ENCODE data around the gene MAML3.

Gene MAML3

GRCh38 chr4:139900964-139901376, 253.0 kb downstream of the MAML3 start:
- DNase-seq (ENCODE audit: low read depth in 2 of 2) = no peak

- DNase-seq (ENCODE audit: low read depth in 2 of 2) = no peak
Measured at GRCh38 chr4:139899346-139899745, 254.6 kb downstream of the MAML3 start.

GRCh38 chr4:139898293-139898692, 255.7 kb downstream of the MAML3 start:
- no peak for DNase-seq (ENCODE audit: low read depth in 2 of 2)

- no peak for DNase-seq (ENCODE audit: low read depth in 2 of 2)
Measured at GRCh38 chr4:139896091-139896604, 257.8 kb downstream of the MAML3 start.

GRCh38 chr4:139893801-139894200, 260.2 kb downstream of the MAML3 start:
- no peak for DNase-seq (ENCODE audit: low read depth in 2 of 2)

- no peak for DNase-seq (ENCODE audit: low read depth in 2 of 2)
Measured at GRCh38 chr4:139892973-139893736, 260.8 kb downstream of the MAML3 start.

GRCh38 chr4:139890816-139891215, 263.2 kb downstream of the MAML3 start:
- DNase-seq (ENCODE audit: low read depth in 2 of 2) = no peak

GRCh38 chr4:139889901-139890300, 264.1 kb downstream of the MAML3 start:
- DNase-seq (ENCODE audit: low read depth in 2 of 2) = no peak

GRCh38 chr4:139889264-139889663, 264.7 kb downstream of the MAML3 start:
- no peak for DNase-seq (ENCODE audit: low read depth in 2 of 2)

- no peak for DNase-seq (ENCODE audit: low read depth in 2 of 2)
Measured at GRCh38 chr4:139887962-139888735, 265.8 kb downstream of the MAML3 start.

GRCh38 chr4:139887376-139887802, 266.6 kb downstream of the MAML3 start:
- DNase-seq (ENCODE audit: low read depth in 2 of 2) = no peak

- no peak for DNase-seq (ENCODE audit: low read depth in 2 of 2)
Measured at GRCh38 chr4:139886798-139887197, 267.2 kb downstream of the MAML3 start.

GRCh38 chr4:139884438-139884837, 269.5 kb downstream of the MAML3 start:
- DNase-seq (ENCODE audit: low read depth in 2 of 2) = no peak

GRCh38 chr4:139880841-139881240, 273.1 kb downstream of the MAML3 start:
- DNase-seq (ENCODE audit: low read depth in 2 of 2) = no peak

GRCh38 chr4:139878050-139878449, 275.9 kb downstream of the MAML3 start:
- DNase-seq (ENCODE audit: low read depth in 2 of 2) = no peak

GRCh38 chr4:139876337-139876941, 277.5 kb downstream of the MAML3 start:
- no peak for DNase-seq (ENCODE audit: low read depth in 2 of 2)

- DNase-seq (ENCODE audit: low read depth in 2 of 2) = no peak
Measured at GRCh38 chr4:139875411-139875825, 278.6 kb downstream of the MAML3 start.

- DNase-seq (ENCODE audit: low read depth in 2 of 2) = no peak
Measured at GRCh38 chr4:139873111-139873860, 280.7 kb downstream of the MAML3 start.

- DNase-seq (ENCODE audit: low read depth in 2 of 2) = no peak
Measured at GRCh38 chr4:139872274-139872673, 281.7 kb downstream of the MAML3 start.

- no peak for DNase-seq (ENCODE audit: low read depth in 2 of 2)
Measured at GRCh38 chr4:139869810-139870209, 284.2 kb downstream of the MAML3 start.

GRCh38 chr4:139866276-139866962, 287.6 kb downstream of the MAML3 start:
- no peak for DNase-seq (ENCODE audit: low read depth in 2 of 2)

Measured in stimulated activated CD4-positive, alpha-beta T cell treated with anti-CD3 and anti-CD28 coated beads, Interleukin-1b, Interleukin-23, amount 100 ng/mL, for 4 hours (primary cell).